NCI-H2107 (cell line): ENCODE data around the gene WSCD2.

Experiments
- DNase-seq: peaks from one replicate; lab custom pipeline; 2025; lab: John Stamatoyannopoulos, UW

Gene WSCD2

GRCh38 chr12:108127654-108128053, 1.4 kb upstream of the WSCD2 start:
- DNase-seq = no peak

- no peak for DNase-seq
Measured at GRCh38 chr12:108128221-108129016, 669 bp upstream of the WSCD2 start.

GRCh38 chr12:108131035-108131434, 1.9 kb downstream of the WSCD2 start:
- DNase-seq = no peak

DNA sequence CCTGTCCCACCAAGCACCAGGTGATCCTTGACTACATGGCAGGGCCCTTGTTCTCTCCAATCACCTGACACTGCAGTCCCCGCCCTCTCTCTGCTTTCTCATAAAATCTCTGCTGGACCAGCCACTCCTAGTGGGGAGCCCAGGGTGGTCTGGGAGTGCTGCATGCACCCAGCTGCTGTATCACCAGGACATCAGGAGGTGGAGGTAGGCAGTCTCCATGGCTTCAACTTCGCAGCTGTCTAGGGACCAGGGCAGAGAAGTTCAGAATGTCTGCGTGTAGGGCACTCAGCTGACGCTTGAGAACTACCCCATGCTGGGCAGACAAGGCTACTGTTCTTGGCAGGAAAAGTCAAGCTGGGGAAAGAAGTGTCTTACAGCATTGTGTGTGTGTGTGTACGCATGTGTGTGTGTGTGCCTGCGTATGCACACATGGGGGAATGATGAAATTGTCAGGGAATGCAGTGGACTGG, 2.6 kb downstream of the WSCD2 start:
- no peak for DNase-seq

GRCh38 chr12:108133482-108133881, 4.4 kb downstream of the WSCD2 start:
- no peak for DNase-seq

GRCh38 chr12:108134744-108135143, 5.7 kb downstream of the WSCD2 start:
- no peak for DNase-seq

GRCh38 chr12:108135627-108136026, 6.5 kb downstream of the WSCD2 start:
- no peak for DNase-seq

DNA sequence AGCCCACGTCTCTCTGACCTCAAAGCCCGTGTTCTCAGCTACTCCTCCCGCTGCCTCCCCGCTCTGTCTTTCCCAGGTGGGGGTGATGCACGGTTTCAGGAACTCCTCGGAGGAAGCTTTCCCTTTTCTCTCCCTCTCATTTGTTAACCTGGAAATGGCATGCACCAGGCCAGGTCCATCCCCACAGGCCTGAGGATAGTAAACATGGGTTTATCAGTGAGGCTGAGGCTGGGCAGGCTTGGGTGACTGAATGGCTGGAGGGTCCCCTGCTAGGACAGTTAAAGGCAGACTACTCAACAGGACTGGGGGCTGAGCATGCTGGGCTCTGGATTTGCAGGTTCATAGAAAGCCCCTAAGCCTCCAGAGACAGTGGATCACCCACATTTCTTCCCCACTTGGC, 7.6 kb downstream of the WSCD2 start:
- DNase-seq = no peak

DNA sequence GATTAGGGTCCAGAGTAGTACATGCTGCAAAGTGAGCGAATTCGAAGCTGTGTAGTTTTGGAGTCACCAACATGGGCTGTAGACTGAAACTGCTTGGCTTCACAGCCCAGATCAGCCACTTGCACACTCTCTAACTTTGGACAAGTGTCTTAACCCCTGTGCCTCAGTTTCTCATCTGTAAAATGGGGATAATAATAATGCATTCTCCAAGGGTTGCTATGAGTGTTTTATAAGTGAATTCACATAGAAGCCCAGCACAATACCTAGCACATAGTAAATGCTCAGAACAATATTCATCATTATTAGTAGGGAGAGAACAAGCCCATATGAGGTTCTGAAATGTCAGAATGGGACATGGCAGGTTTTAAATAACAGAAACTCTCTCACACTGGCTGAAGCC, 10.4 kb downstream of the WSCD2 start:
- DNase-seq = no peak

- no peak for DNase-seq
Measured at GRCh38 chr12:108140501-108140900, 11.4 kb downstream of the WSCD2 start.

- DNase-seq = no peak
Measured at GRCh38 chr12:108141600-108142130, 12.6 kb downstream of the WSCD2 start.

DNA sequence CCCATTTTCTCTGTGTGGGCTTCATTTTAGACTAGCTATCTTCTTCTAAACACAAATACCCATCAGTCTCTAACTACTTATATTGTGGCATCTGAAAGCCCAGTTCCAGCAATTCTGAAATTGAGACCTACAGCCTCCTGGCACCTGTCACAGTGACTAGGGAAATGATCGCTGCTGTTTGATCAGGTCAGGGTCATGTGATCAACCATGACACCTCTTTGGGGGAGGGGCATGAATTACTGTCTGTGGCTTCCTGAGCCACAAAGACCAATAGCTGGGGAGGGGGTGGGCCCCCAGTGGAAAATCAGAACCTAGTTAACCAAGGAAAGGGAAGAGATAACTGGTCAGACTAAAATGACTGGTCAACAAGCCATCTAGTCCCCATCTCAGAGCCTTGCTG, 14.1 kb downstream of the WSCD2 start:
- no peak for DNase-seq

DNA sequence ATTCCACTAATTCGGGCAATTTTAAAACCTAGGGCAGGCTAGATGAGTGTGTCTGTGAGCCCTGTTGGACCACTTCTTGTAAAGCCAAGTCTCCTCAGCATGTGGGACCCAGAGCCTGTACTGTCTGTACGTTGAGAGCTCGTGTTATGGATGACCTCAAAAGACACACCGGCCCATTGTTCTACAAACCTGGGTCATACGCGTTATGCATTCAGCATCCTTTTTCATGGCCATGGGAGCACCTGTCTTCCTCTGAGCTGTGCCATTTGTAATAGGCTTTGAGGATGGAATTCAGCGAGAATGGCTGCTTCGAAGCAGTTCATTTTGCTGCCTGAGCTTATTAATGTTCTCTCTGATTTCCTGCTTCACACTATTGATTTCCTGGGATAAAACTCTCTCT, 15.0 kb downstream of the WSCD2 start:
- no peak for DNase-seq

GRCh38 chr12:108145011-108145410, 15.9 kb downstream of the WSCD2 start:
- DNase-seq = no peak

DNA sequence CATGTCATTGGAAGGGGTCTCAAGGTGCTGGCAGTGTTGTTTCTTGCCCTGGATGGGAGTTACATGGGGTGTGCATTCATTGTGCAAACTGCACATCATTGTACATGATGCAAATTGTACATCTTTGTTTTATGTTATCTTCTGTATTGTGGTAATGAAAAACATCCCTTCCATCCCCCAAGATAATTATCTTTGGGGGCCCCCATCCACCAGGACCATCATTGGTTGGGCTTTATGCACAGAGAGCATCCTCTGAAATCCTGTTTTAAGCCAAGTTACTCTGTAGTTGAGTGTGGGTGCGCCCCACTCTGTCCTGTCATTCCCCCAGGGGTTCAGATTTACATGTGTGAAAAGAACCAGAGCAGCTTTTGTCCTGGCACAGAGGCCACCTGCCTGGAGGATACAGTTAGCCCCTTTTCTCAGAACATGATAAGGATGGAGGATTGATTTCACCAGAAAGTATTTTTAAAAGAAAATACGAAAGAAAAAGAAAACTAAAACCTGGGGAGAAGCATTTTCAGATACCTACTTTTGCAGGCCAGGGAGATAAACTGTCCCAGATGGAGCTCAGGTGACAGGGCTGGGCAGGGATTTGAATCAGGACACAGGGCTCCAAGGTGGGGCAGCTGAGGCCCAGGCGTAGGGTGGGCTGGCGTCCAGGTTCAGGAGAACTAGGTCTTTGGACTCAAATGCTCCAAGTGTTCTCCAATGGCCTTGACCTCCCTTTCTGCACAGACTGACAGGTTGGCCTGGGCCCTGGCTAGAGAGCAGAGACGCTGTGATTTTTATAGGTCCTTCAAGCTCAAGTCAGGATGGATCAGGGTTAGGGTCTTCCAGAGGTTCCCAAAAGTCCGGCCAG, 17.2 kb downstream of the WSCD2 start:
- no peak for DNase-seq

DNA sequence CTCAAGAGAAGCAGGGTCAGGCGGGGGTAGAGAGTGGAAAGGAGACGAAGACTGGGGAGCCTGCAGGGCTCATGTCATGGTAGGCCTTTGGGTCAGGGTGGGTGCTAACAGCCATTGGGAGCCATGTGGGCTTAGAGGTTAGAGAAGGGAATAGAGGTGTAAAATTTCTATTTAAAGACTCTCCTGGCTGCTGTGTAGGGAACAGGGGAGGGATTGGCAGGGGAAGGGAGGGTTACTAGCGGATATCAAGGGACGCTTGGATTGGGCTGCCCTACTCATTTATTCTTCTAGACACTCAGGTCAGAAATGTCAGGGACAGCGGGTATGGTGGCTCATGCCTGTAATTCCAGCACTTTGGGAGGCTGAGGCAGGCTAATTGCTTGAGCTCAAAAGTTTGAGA, 18.2 kb downstream of the WSCD2 start:
- DNase-seq = no peak

DNA sequence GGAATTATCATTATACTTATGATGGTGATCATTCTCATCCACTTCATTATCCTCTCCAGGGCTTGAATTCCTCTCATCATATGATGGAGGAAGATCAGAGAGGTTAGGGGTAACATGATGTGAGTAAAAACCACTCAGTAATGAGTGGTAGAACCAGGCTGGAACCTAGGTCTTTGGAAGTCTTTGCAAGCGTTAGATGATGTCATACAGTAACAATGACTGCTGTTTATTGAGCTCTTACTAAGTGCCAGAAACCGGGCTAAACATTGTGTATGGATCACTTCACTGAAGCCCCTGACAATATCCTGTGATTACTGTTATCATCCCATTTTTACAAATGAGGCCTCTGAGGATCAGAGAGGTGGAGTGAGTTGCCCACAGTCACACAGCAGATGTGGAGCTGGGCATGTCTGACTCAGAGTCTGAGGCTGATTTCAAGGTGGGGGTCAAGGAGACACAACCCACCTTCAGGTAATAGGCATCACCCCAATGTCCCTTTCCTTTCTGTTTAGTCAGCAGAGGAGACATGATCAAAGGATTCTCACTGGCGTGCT, 19.5 kb downstream of the WSCD2 start:
- DNase-seq = no peak

GRCh38 chr12:108150436-108150835, 21.3 kb downstream of the WSCD2 start:
- DNase-seq = no peak

- no peak for DNase-seq
Measured at GRCh38 chr12:108151533-108152169, 22.6 kb downstream of the WSCD2 start.

- no peak for DNase-seq
Measured at GRCh38 chr12:108152170-108152538, 23.1 kb downstream of the WSCD2 start.

- no peak for DNase-seq
Measured at GRCh38 chr12:108156717-108157116, 27.6 kb downstream of the WSCD2 start.

DNA sequence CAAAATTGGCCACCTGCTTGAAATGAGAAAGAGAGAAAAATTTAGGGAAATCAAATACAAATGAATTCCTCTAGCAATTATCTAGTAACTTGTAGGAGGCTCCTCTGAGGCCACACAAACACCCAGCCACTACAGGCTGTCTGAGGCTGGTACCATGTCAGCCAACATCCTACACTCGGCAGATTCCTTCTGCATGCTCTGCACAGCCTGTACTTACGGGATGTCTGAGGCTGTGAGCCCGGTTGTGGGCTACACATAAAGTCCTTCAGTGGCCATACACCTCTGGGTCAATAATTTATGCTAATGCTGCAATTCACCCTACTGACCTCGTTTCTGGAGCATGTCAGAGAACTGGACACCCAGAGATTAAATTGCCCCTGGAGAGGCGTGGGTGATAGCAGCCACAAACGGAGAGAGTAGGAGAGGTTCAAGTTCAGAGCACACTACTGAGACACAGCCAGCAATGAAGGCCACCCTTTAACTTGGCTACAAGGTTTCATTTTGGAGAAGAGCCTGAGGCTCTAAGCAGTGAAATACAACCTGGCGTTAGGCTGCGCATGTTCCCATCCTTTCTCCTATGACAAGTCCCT, 28.9 kb downstream of the WSCD2 start:
- DNase-seq = no peak
